Activated CD4-positive, alpha-beta T cell treated with anti-CD3 and anti-CD28 coated beads, Interleukin-2, amount 10 ng/mL, durations not matched to agents 7 days and 5 days (primary cell): ENCODE data around the gene FARS2. TPM values are rescaled to one million over a fixed set of nuclear protein-coding genes. Genes with fewer than 3 reads are reported as not detected.
"Not testable (repeated sequence)": the region's sequence is repeated elsewhere in the genome, so short reads cannot be mapped to it uniquely, and the experiment has no call there.

Experiments used
- CTCF ChIA-PET: fragments of 350-600 bp; sonication (Branson Sonifier 250); formaldehyde crosslinking; loops from one replicate; lab custom pipeline; 2021; ENCODE audit warnings: antibody characterized with exemption; lab: Charles Lee
- POLR2A ChIA-PET: fragments of 350-600 bp; sonication (Branson Sonifier 250); formaldehyde crosslinking; loops from one replicate; lab custom pipeline; 2021; ENCODE audit warnings: antibody characterized with exemption; lab: Charles Lee
- DNase-seq: peaks from one replicate; pipeline ENCODE4 v3.0.0-alpha.2; 2020
- H3K27ac Mint-ChIP-seq: one replicate; pipeline ENCODE4 v1.8.0; 2021; ENCODE audit warnings: mild to moderate bottlenecking, moderate library complexity, mixed read lengths
- H3K27me3 Mint-ChIP-seq: one replicate; pipeline ENCODE4 v1.8.0; 2021; ENCODE audit warnings: mixed read lengths
- H3K36me3 Mint-ChIP-seq: one replicate; pipeline ENCODE4 v1.8.0; 2021; ENCODE audit warnings: low read depth, mixed read lengths
- H3K4me1 Mint-ChIP-seq: one replicate; pipeline ENCODE4 v1.8.0; 2021; ENCODE audit warnings: mixed read lengths
- H3K4me3 Mint-ChIP-seq: one replicate; pipeline ENCODE4 v1.8.0; 2021; ENCODE audit warnings: mild to moderate bottlenecking, moderate library complexity, mixed read lengths
- H3K9me3 Mint-ChIP-seq: one replicate; pipeline ENCODE4 v1.8.0; 2021; ENCODE audit warnings: mixed read lengths
- total RNA-seq, 2 experiments: library from RNA; stranded (reverse); gene quantifications; one replicate each; pipeline ENCODE4 v1.2.3, GENCODE V29; 2021

FARS2 gene
- total RNA-seq, 2 experiments from 2014 or later: 17.2 to 17.5 TPM

- Mint-ChIP-seq H3K27ac (no peak overlapping the region), H3K4me1 (peaks cover 14% of the 10 kb centered on the region), H3K27me3 (no peaks in the 10 kb centered on the region), H3K9me3 (peaks cover 7% of the 10 kb centered on the region), H3K4me3 (no peak overlapping the region), H3K36me3 (peaks cover 8% of the 10 kb centered on the region)
- ChIA-PET POLR2A (no interaction called here), CTCF (interaction anchor here (1.0 kb wide), 1 partner anchor 59 kb away, joined by 4 read pairs; no protein-coding TSS in a partner anchor)
- no peak for DNase-seq
Measured at GRCh38 chr6:5684320-5685053, 423.2 kb downstream of the FARS2 start.

GRCh38 chr6:5693225-5694145 lies 432.2 kb downstream of the FARS2 start:
- peaks cover 17% of the 10 kb centered on the region for H3K9me3 Mint-ChIP-seq
- H3K36me3 Mint-ChIP-seq: peaks cover 9% of the 10 kb centered on the region
- ChIA-PET CTCF (no interaction called here), POLR2A (no interaction called here)
- H3K27ac Mint-ChIP-seq: no peak overlapping the region
- peaks cover 10% of the 10 kb centered on the region for H3K4me1 Mint-ChIP-seq
- H3K27me3 Mint-ChIP-seq: no peaks in the 10 kb centered on the region
- no peak for DNase-seq
- H3K4me3 Mint-ChIP-seq: no peak overlapping the region

GRCh38 chr6:5695260-5696245 lies 434.2 kb downstream of the FARS2 start:
- POLR2A ChIA-PET: no interaction called here
- H3K27me3 Mint-ChIP-seq: no peaks in the 10 kb centered on the region
- H3K36me3 Mint-ChIP-seq: peaks cover 10% of the 10 kb centered on the region
- CTCF ChIA-PET: no interaction called here
- H3K4me1 Mint-ChIP-seq: peaks cover 22% of the 10 kb centered on the region
- DNase-seq: no peak
- no peak overlapping the region for H3K27ac Mint-ChIP-seq
- H3K4me3 Mint-ChIP-seq: no peak overlapping the region
- H3K9me3 Mint-ChIP-seq: peaks cover 12% of the 10 kb centered on the region

- Mint-ChIP-seq H3K27me3 (no peaks in the 10 kb centered on the region), H3K4me1 (peaks cover 26% of the 10 kb centered on the region)
- CTCF ChIA-PET: no interaction called here
Measured at GRCh38 chr6:5697508-5697907, 436.2 kb downstream of the FARS2 start.

GRCh38 chr6:5698318-5698717 lies 437.0 kb downstream of the FARS2 start:
- H3K36me3 Mint-ChIP-seq: peaks cover 6% of the 10 kb centered on the region
- H3K9me3 Mint-ChIP-seq: peaks cover 4% of the 10 kb centered on the region
- no peak overlapping the region for H3K4me3 Mint-ChIP-seq
- DNase-seq: no peak
- H3K27ac Mint-ChIP-seq: peak overlapping the region; percentile 27
- POLR2A ChIA-PET: no interaction called here
- no peaks in the 10 kb centered on the region for H3K27me3 Mint-ChIP-seq
- H3K4me1 Mint-ChIP-seq: peaks cover 26% of the 10 kb centered on the region
- CTCF ChIA-PET: no interaction called here

More at GRCh38 chr6:5697508-5697907, 436.2 kb downstream of the FARS2 start:
- Mint-ChIP-seq H3K4me3 (no peak overlapping the region), H3K27ac (no peak overlapping the region), H3K9me3 (peaks cover 4% of the 10 kb centered on the region), H3K36me3 (peaks cover 6% of the 10 kb centered on the region)
- POLR2A ChIA-PET: no interaction called here
- no peak for DNase-seq

- peaks cover 26% of the 10 kb centered on the region for H3K4me1 Mint-ChIP-seq
- H3K36me3 Mint-ChIP-seq, DNase-seq, CTCF ChIA-PET, H3K27me3 Mint-ChIP-seq, H3K9me3 Mint-ChIP-seq, H3K4me3 Mint-ChIP-seq, POLR2A ChIA-PET: not testable (repeated sequence)
- peak overlapping the region; percentile 2 for H3K27ac Mint-ChIP-seq
Measured at GRCh38 chr6:5699064-5699463, 437.8 kb downstream of the FARS2 start.

- H3K4me1 Mint-ChIP-seq: peaks cover 29% of the 10 kb centered on the region
- POLR2A ChIA-PET: no interaction called here
- peaks cover 12% of the 10 kb centered on the region for H3K36me3 Mint-ChIP-seq
- H3K27me3 Mint-ChIP-seq: no peaks in the 10 kb centered on the region
- H3K4me3 Mint-ChIP-seq: no peak overlapping the region
- H3K9me3 Mint-ChIP-seq: peaks cover 5% of the 10 kb centered on the region
- H3K27ac Mint-ChIP-seq: no peak overlapping the region
- CTCF ChIA-PET: no interaction called here
- DNase-seq: no peak
Measured at GRCh38 chr6:5701174-5701573, 439.9 kb downstream of the FARS2 start.

- no peak for DNase-seq
- POLR2A ChIA-PET: interaction anchor here (0.6 kb wide), 1 partner anchor 82 kb away, joined by 3 read pairs; no protein-coding TSS in a partner anchor
- peaks cover 35% of the 10 kb centered on the region for H3K4me1 Mint-ChIP-seq
- no peak overlapping the region for H3K27ac Mint-ChIP-seq
- H3K27me3 Mint-ChIP-seq: no peaks in the 10 kb centered on the region
- peaks cover 3% of the 10 kb centered on the region for H3K9me3 Mint-ChIP-seq
- CTCF ChIA-PET: no interaction called here
- H3K4me3 Mint-ChIP-seq: no peak overlapping the region
- H3K36me3 Mint-ChIP-seq: peaks cover 10% of the 10 kb centered on the region
Measured at GRCh38 chr6:5704708-5705107, 443.4 kb downstream of the FARS2 start.

GRCh38 chr6:5705252-5705651 lies 443.9 kb downstream of the FARS2 start:
- H3K36me3 Mint-ChIP-seq: peaks cover 10% of the 10 kb centered on the region
- no peaks in the 10 kb centered on the region for H3K27me3 Mint-ChIP-seq
- peaks cover 31% of the 10 kb centered on the region for H3K4me1 Mint-ChIP-seq
- H3K4me3 Mint-ChIP-seq: no peak overlapping the region
- no peak overlapping the region for H3K27ac Mint-ChIP-seq
- ChIA-PET CTCF (no interaction called here), POLR2A (no interaction called here)
- peaks cover 3% of the 10 kb centered on the region for H3K9me3 Mint-ChIP-seq
- no peak for DNase-seq

- H3K36me3 Mint-ChIP-seq: peaks cover 10% of the 10 kb centered on the region
- POLR2A ChIA-PET: no interaction called here
- CTCF ChIA-PET: no interaction called here
- peaks cover 31% of the 10 kb centered on the region for H3K4me1 Mint-ChIP-seq
- peak; percentile 47 for DNase-seq
- H3K9me3 Mint-ChIP-seq: peaks cover 3% of the 10 kb centered on the region
- no peaks in the 10 kb centered on the region for H3K27me3 Mint-ChIP-seq
- peak overlapping the region; percentile 72 for H3K27ac Mint-ChIP-seq
- H3K4me3 Mint-ChIP-seq: no peak overlapping the region
Measured at GRCh38 chr6:5706124-5707033, 445.1 kb downstream of the FARS2 start.

GRCh38 chr6:5707281-5708045 lies 446.1 kb downstream of the FARS2 start:
- Mint-ChIP-seq H3K4me3 (no peak overlapping the region), H3K4me1 (peaks cover 27% of the 10 kb centered on the region), H3K27me3 (no peaks in the 10 kb centered on the region), H3K36me3 (peaks cover 10% of the 10 kb centered on the region), H3K27ac (no peak overlapping the region), H3K9me3 (peaks cover 3% of the 10 kb centered on the region)
- ChIA-PET POLR2A (interaction anchor here (0.6 kb wide), 1 partner anchor 275 kb away, joined by 3 read pairs; no protein-coding TSS in a partner anchor), CTCF (no interaction called here)
- no peak for DNase-seq
